PC-3 (cell line): Measurements from ENCODE around the gene STAT3.

ENCODE experiments used
- CTCF ChIP-seq: fragments of 300-600 bp; sonication (generic); conservative IDR thresholded peaks from 2 replicates; pipeline ENCODE4 v1.5.1; 2017; ENCODE audit warnings: antibody characterized with exemption, low read depth, mild to moderate bottlenecking, low read length
- EZH2 ChIP-seq: fragments of 300-600 bp; sonication (generic); IDR thresholded peaks from one replicate; pipeline ENCODE4 v1.6.1; 2017; ENCODE audit warnings: antibody characterized with exemption, mild to moderate bottlenecking, low read length; ENCODE audit not compliant: unreplicated experiment
- EZH2phosphoT487 ChIP-seq: fragments of 300-600 bp; sonication (generic); IDR thresholded peaks from 2 replicates; pipeline ENCODE4 v1.6.1; 2018; ENCODE audit warnings: mild to moderate bottlenecking, antibody characterized with exemption, low read length, borderline replicate concordance

- TF ChIP-seq CTCF (no peak), EZH2 (no peak), EZH2phosphoT487 (no peak)
Observed at GRCh38 chr17:42429726-42430447, 41.6 kb upstream of the STAT3 start.
